Fibroblast of villous mesenchyme (primary cell): ENCODE measurements around the gene IL12RB2. TPM values are rescaled to one million over a fixed set of nuclear protein-coding genes. Genes with fewer than 3 reads are reported as not detected.
A peak's percentile ranks its signal among the peaks of the same experiment; 100 is the strongest.

ENCODE experiments used
- DNase-seq: peaks from one replicate; pipeline ENCODE4 v3.0.0-alpha.2; 2010; ENCODE audit warnings: low read depth
- H3K4me3 ChIP-seq: 2 replicates; pipeline ENCODE4 v1.5.1; 2011; ENCODE audit warnings: low read depth, mild to moderate bottlenecking, low read length
- total RNA-seq: library from RNA; depleted of rRNA; stranded (reverse); fragments of >200 nt; gene quantifications from 2 replicates; pipeline ENCODE4 v1.2.3, GENCODE V29; 2012
- TF ChIP-seq, protein P1 (sequence below): IDR thresholded peaks from 2 replicates; pipeline ENCODE4 v1.5.1; 2012; ENCODE audit warnings: low read depth, mild to moderate bottlenecking, low read length; ENCODE audit not compliant: insufficient read depth

The IL12RB2 gene
- total RNA-seq, 1 donor = not detected

DNA sequence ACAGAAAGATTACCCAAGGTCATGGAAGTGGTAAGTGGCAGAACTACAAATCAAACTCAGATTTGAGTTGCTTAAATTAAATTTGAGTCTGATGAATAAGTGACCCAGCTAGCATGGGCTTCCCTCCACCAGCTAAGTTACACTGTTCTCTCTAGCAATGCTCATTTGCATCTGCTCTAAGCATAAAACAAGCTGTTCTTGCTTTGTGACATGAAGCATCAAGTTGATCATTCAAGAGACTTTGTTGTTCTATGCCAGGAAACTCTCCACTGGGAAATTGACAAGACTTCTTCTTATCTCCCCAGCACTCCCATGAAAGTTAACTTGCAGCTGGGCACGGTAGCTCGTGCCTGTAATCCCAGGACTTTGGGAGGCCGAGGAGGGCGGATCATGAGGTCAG is 73.5 kb downstream of the IL12RB2 start:
- no peak for DNase-seq
- no peak overlapping the region for H3K4me3 ChIP-seq
- TF ChIP-seq, protein P1, sequence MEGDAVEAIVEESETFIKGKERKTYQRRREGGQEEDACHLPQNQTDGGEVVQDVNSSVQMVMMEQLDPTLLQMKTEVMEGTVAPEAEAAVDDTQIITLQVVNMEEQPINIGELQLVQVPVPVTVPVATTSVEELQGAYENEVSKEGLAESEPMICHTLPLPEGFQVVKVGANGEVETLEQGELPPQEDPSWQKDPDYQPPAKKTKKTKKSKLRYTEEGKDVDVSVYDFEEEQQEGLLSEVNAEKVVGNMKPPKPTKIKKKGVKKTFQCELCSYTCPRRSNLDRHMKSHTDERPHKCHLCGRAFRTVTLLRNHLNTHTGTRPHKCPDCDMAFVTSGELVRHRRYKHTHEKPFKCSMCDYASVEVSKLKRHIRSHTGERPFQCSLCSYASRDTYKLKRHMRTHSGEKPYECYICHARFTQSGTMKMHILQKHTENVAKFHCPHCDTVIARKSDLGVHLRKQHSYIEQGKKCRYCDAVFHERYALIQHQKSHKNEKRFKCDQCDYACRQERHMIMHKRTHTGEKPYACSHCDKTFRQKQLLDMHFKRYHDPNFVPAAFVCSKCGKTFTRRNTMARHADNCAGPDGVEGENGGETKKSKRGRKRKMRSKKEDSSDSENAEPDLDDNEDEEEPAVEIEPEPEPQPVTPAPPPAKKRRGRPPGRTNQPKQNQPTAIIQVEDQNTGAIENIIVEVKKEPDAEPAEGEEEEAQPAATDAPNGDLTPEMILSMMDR = no peak

DNA sequence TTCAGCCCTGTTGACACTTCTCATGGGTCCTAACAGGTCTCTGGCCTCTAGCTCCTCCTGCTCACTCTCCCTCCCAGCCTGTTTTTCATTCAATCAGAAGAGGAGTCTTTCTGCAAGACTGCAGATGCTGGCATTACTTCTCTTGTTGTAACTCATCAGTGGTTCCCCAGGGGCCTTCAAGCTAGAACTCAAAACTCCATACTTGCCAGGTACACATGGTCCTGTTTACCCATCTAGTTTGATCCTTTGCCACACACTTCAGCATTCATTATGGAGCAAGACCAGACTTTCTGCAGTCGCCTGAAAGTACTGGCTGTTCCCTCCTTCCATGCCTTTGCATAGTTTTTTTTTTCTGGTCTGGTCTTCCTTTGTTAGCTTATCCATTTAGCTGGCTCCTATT is 74.6 kb downstream of the IL12RB2 start:
- TF ChIP-seq, protein P1 = no peak
- DNase-seq = no peak

DNA sequence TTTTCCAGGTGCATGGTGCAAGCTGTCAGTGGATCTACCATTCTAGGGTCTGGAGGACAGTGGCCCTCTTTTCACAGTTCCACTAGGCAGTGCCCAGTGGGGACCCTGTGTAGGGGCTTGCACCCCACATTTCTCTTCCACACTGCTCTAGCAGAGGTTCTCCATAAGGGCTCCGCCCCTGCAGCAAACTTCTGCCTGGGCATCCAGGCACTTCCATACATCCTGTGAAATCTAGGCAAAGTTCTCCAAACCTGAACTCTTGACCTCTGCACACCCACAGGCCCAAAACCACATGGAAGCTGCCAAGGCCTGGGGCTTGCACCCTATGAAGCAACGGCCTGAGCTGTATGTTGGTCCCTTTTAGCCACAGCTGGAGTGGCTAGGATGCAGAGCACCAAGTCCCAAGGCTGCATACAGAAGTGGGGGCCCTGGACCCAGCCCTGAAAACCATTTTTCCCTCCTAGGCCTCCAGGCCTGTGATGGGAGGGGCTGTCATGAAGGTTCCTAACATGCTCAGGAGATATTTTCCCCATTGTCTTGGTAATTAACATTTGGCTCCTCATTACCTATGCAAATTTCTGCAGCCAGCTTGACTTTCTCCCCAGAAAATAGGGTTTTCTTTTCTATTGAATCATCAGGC is 76.4 kb downstream of the IL12RB2 start:
- no peak for DNase-seq
- TF ChIP-seq, protein P1 = no peak
- H3K4me3 ChIP-seq = no peak overlapping the region

More for the DNA sequence above, 74.6 kb downstream of the IL12RB2 start:
- no peak overlapping the region for H3K4me3 ChIP-seq

DNA sequence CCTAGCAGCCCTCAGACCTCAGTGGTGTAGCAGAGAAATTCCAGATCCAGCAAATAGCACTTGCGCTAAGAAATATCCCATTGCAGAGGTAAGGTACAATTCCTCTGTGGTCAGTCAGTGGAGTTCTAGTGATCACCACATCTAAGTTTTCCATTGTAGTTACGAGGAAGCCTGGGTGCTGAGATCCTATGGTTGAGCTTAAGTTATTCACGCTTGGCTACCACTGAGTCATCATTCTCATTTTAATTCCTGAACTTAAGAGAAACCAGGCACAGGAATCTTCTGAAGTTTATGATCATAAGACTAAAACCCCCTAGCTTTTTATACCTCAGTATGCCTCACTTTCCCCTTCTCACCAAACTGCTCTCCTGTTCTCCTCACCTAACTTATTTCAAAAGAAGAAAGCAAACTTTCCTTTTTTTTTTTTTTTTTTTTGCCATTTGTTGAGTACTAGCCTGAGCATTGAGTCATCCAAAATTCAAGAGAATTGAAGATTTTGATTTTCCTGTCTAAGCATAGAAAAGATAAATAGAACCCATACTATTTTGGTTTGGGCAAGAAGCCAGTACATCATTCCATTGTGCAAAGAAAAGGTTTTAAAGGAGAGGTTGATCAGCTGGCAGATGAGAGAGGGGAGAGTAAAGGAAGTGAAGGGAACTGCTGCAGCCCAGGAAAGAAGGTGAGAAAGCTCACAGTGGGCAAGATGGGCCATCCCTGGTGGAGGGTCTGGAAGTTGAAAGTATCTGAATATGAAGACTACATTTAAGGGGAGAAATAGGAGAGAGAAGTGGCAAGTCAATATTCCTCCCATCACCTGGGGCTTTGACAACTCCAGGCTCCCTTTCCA is 82.6 kb downstream of the IL12RB2 start:
- no peak for DNase-seq
- H3K4me3 ChIP-seq = no peak overlapping the region
- TF ChIP-seq, protein P1 = no peak

DNA sequence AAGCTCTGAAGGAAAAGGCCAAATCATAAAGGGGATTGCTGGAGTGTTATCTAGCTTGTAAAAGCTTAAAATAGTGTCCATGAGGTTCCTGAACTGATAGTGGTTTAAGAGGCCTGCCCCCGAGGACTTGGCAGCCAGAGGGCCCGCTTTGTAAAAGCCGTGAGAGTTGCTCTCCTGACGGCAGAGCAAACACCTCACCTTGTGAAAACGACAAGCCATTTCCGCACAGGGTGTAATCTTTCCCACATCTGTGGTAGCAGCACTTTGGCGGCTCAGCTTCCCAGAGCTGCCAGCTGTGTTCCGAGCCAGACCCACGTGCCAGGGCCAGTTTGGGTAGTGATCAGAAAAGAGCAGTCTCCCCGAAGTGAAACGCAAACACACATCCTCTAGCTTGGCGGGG is 85.6 kb downstream of the IL12RB2 start:
- DNase-seq = peak; percentile 86
- no peak overlapping the region for H3K4me3 ChIP-seq
- TF ChIP-seq, protein P1 = no peak

DNA sequence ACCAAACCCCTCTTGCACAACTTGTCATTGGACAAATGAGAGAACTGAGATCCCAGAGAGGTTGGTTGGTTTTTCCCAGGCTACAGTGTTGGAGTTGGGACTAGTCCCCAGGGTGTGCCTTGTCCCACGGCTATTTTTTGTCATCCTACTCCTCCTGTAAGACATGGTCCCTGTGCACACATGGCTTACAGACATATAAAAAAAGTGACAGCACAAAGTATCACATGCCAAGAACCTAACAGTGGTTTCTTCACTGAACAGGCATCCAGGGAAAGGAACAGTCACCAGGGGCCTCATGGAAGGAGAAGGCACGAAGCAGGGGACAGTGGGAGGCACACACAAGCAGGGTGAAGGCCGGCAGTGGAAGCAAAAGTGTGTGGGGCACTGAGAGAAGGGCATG is 86.1 kb downstream of the IL12RB2 start:
- TF ChIP-seq, protein P1 = no peak
- no peak overlapping the region for H3K4me3 ChIP-seq
- no peak for DNase-seq
